ENCODE measurements around the gene MPEG1. TPM values are rescaled to one million over a fixed set of nuclear protein-coding genes. Genes with fewer than 3 reads are reported as not detected.

Gene MPEG1
- total RNA-seq, 1 donor from 2014 or later: not detected

GRCh38 chr11:59191095-59191494 is 21.6 kb downstream of the MPEG1 start:
- Mint-ChIP-seq H3K27ac (no peak overlapping the region), H3K4me1 (peaks cover 1% of the 10 kb centered on the region), H3K36me3 (ENCODE audit: low read depth) (no peaks in the 10 kb centered on the region), H3K9me3 (no peaks in the 10 kb centered on the region), H3K27me3 (peaks cover 30% of the 10 kb centered on the region), H3K4me3 (no peak overlapping the region)
- intact Hi-C loops (cut with micrococcal nuclease): no loop called here
- DNase-seq: no peak

- intact Hi-C loops (cut with micrococcal nuclease): no loop called here
- peaks cover 2% of the 10 kb centered on the region for H3K4me1 Mint-ChIP-seq
- H3K9me3 Mint-ChIP-seq: no peaks in the 10 kb centered on the region
- H3K36me3 Mint-ChIP-seq (ENCODE audit: low read depth): no peaks in the 10 kb centered on the region
- peaks cover 31% of the 10 kb centered on the region for H3K27me3 Mint-ChIP-seq
- H3K4me3 Mint-ChIP-seq: no peak overlapping the region
- H3K27ac Mint-ChIP-seq: no peak overlapping the region
- DNase-seq: no peak
Observed at GRCh38 chr11:59189986-59190385, 22.7 kb downstream of the MPEG1 start.

- intact Hi-C loops (cut with micrococcal nuclease): no loop called here
- Mint-ChIP-seq H3K9me3 (no peaks in the 10 kb centered on the region), H3K4me1 (peaks cover 2% of the 10 kb centered on the region), H3K4me3 (no peak overlapping the region), H3K36me3 (ENCODE audit: low read depth) (no peaks in the 10 kb centered on the region), H3K27me3 (peaks cover 31% of the 10 kb centered on the region), H3K27ac (no peak overlapping the region)
- DNase-seq: no peak
Observed at GRCh38 chr11:59188954-59189353, 23.8 kb downstream of the MPEG1 start.

- intact Hi-C loops (cut with micrococcal nuclease): no loop called here
- Mint-ChIP-seq H3K4me3 (no peak overlapping the region), H3K27me3 (peaks cover 30% of the 10 kb centered on the region), H3K27ac (no peak overlapping the region), H3K4me1 (peaks cover 2% of the 10 kb centered on the region), H3K36me3 (ENCODE audit: low read depth) (no peaks in the 10 kb centered on the region), H3K9me3 (no peaks in the 10 kb centered on the region)
- no peak for DNase-seq
Observed at GRCh38 chr11:59187587-59187986, 25.1 kb downstream of the MPEG1 start.

GRCh38 chr11:59187035-59187434 is 25.7 kb downstream of the MPEG1 start:
- no peak for DNase-seq
- no peak overlapping the region for H3K27ac Mint-ChIP-seq

GRCh38 chr11:59186130-59186594 is 26.6 kb downstream of the MPEG1 start:
- DNase-seq: peak; percentile 84
- intact Hi-C loops (cut with micrococcal nuclease): no loop called here
- no peak overlapping the region for H3K4me3 Mint-ChIP-seq
- no peaks in the 10 kb centered on the region for H3K9me3 Mint-ChIP-seq
- peaks cover 24% of the 10 kb centered on the region for H3K27me3 Mint-ChIP-seq
- H3K36me3 Mint-ChIP-seq (ENCODE audit: low read depth): no peaks in the 10 kb centered on the region
- H3K4me1 Mint-ChIP-seq: peaks cover 2% of the 10 kb centered on the region
- no peak overlapping the region for H3K27ac Mint-ChIP-seq

More at GRCh38 chr11:59187035-59187434, 25.7 kb downstream of the MPEG1 start:
- H3K36me3 Mint-ChIP-seq (ENCODE audit: low read depth): no peaks in the 10 kb centered on the region
- peaks cover 28% of the 10 kb centered on the region for H3K27me3 Mint-ChIP-seq
- intact Hi-C loops (cut with micrococcal nuclease): no loop called here
- H3K4me1 Mint-ChIP-seq: peaks cover 2% of the 10 kb centered on the region
- no peak overlapping the region for H3K4me3 Mint-ChIP-seq
- H3K9me3 Mint-ChIP-seq: no peaks in the 10 kb centered on the region

- intact Hi-C loops (cut with micrococcal nuclease): no loop called here
- H3K36me3 Mint-ChIP-seq (ENCODE audit: low read depth): no peaks in the 10 kb centered on the region
Observed at GRCh38 chr11:59185386-59185945, 27.3 kb downstream of the MPEG1 start.

GRCh38 chr11:59184691-59185339 is 27.9 kb downstream of the MPEG1 start:
- Mint-ChIP-seq H3K27ac (no peak overlapping the region), H3K4me1 (peaks cover 2% of the 10 kb centered on the region), H3K4me3 (no peak overlapping the region), H3K36me3 (ENCODE audit: low read depth) (no peaks in the 10 kb centered on the region), H3K9me3 (no peaks in the 10 kb centered on the region), H3K27me3 (peaks cover 22% of the 10 kb centered on the region)
- intact Hi-C loops (cut with micrococcal nuclease): no loop called here
- no peak for DNase-seq

More at GRCh38 chr11:59185386-59185945, 27.3 kb downstream of the MPEG1 start:
- peaks cover 2% of the 10 kb centered on the region for H3K4me1 Mint-ChIP-seq
- no peak for DNase-seq
- H3K4me3 Mint-ChIP-seq: no peak overlapping the region
- no peak overlapping the region for H3K27ac Mint-ChIP-seq
- peaks cover 22% of the 10 kb centered on the region for H3K27me3 Mint-ChIP-seq
- H3K9me3 Mint-ChIP-seq: no peaks in the 10 kb centered on the region

- Mint-ChIP-seq H3K9me3 (no peaks in the 10 kb centered on the region), H3K27me3 (peaks cover 22% of the 10 kb centered on the region), H3K27ac (no peak overlapping the region), H3K36me3 (ENCODE audit: low read depth) (no peaks in the 10 kb centered on the region), H3K4me3 (no peak overlapping the region), H3K4me1 (peaks cover 2% of the 10 kb centered on the region)
- no peak for DNase-seq
- intact Hi-C loops (cut with micrococcal nuclease): no loop called here
Observed at GRCh38 chr11:59183771-59184170, 29.0 kb downstream of the MPEG1 start.

GRCh38 chr11:59182457-59183151 is 30.1 kb downstream of the MPEG1 start:
- intact Hi-C loops (cut with micrococcal nuclease): no loop called here
- Mint-ChIP-seq H3K27me3 (peaks cover 28% of the 10 kb centered on the region), H3K36me3 (ENCODE audit: low read depth) (no peaks in the 10 kb centered on the region), H3K4me1 (peaks cover 2% of the 10 kb centered on the region), H3K27ac (no peak overlapping the region), H3K4me3 (no peak overlapping the region), H3K9me3 (no peaks in the 10 kb centered on the region)
- peak; percentile 62 for DNase-seq

GRCh38 chr11:59181746-59182456 is 30.8 kb downstream of the MPEG1 start:
- no peak for DNase-seq
- no peaks in the 10 kb centered on the region for H3K9me3 Mint-ChIP-seq
- no peak overlapping the region for H3K27ac Mint-ChIP-seq
- H3K4me3 Mint-ChIP-seq: no peak overlapping the region
- intact Hi-C loops (cut with micrococcal nuclease): no loop called here
- no peaks in the 10 kb centered on the region for H3K36me3 Mint-ChIP-seq (ENCODE audit: low read depth)
- H3K4me1 Mint-ChIP-seq: peaks cover 2% of the 10 kb centered on the region
- peaks cover 31% of the 10 kb centered on the region for H3K27me3 Mint-ChIP-seq

- Mint-ChIP-seq H3K27me3 (peaks cover 32% of the 10 kb centered on the region), H3K4me3 (no peak overlapping the region), H3K9me3 (no peaks in the 10 kb centered on the region), H3K4me1 (no peaks in the 10 kb centered on the region), H3K36me3 (ENCODE audit: low read depth) (no peaks in the 10 kb centered on the region), H3K27ac (no peak overlapping the region)
- intact Hi-C loops (cut with micrococcal nuclease): no loop called here
- DNase-seq: no peak
Observed at GRCh38 chr11:59180907-59181306, 31.8 kb downstream of the MPEG1 start.

- Mint-ChIP-seq H3K9me3 (no peaks in the 10 kb centered on the region), H3K4me3 (no peak overlapping the region), H3K27ac (no peak overlapping the region), H3K36me3 (ENCODE audit: low read depth) (no peaks in the 10 kb centered on the region), H3K4me1 (no peaks in the 10 kb centered on the region), H3K27me3 (peaks cover 38% of the 10 kb centered on the region)
- intact Hi-C loops (cut with micrococcal nuclease): no loop called here
- no peak for DNase-seq
Observed at GRCh38 chr11:59180168-59180776, 32.5 kb downstream of the MPEG1 start.

All from activated CD4-positive, alpha-beta T cell treated with anti-CD3 and anti-CD28 coated beads, Interleukin-2, amount 10 ng/mL, durations not matched to agents 24 days and 14 days (primary cell).